ENCODE data around the gene SCLT1.
"Not testable (repeated sequence)": the region's sequence is repeated elsewhere in the genome, so short reads cannot be mapped to it uniquely, and the experiment has no call there.

SCLT1 gene

GRCh38 chr4:129093191-129093920, at the start of gene SCLT1:
SCLT1 (minus strand) TSS chr4:129093539; CDS start chr4:129093103, 436 bp downstream.
- in situ Hi-C loops (cut with MboI; ENCODE audit: low sequenced_read_pairs): no loop called here

GRCh38 chr4:129140521-129140920, 47.2 kb upstream of the SCLT1 start:
- in situ Hi-C loops (cut with MboI; ENCODE audit: low sequenced_read_pairs): no loop called here

DNA sequence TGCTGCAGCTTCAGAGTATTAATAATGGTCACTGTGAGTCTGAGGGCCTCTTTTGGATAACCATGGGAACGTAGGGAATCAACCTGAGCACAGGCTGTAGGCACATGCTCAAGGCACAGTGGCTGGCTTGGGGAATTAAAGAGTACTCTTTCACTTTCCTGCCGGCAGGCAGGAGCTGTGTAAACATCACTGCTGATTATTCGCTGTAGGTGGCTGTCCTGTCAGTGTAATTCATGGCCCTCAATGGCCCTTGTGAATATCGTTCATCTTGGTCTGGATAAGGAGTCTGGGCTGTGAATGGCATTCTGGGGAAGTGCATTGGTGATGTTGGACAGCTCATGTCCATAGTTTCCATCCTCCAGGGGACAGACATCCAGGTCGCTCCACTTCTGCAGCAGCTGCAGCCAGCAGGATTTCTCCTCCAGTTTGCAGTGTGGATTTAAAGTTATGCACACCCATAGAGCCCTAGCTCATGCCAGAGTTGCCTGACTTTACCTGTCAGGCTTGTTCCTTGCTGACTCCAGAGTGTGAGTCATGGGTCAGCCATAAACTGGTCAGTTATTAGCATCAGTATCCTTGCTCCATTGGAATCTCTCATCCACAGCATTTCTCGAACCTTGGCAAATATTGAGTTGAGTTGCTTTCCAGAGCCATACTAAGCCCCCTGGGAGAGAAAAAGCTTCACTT, 45.6 kb upstream of the SCLT1 start:
- in situ Hi-C loops (cut with MboI; ENCODE audit: low sequenced_read_pairs): no loop called here

DNA sequence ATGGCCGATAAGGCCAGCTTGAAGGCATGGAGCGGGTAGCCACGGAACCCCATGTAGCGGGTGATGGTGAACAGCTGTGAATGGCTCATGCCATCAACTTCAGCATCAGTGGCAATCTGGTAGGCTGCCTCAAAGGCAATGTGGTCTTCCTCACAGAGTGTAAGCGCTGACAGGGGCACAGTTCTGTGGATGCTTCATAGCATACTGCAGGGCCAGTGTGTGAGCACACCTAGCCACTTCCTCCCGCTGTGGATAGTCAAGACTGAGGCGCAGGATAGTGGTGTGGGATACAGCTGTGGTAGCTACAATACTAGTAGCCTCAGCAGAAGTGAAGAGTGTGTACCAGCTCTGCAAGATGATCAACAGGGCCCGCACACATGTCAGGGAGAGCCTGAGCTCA, 43.1 kb upstream of the SCLT1 start:
- in situ Hi-C loops (cut with MboI; ENCODE audit: low sequenced_read_pairs): no loop called here

DNA sequence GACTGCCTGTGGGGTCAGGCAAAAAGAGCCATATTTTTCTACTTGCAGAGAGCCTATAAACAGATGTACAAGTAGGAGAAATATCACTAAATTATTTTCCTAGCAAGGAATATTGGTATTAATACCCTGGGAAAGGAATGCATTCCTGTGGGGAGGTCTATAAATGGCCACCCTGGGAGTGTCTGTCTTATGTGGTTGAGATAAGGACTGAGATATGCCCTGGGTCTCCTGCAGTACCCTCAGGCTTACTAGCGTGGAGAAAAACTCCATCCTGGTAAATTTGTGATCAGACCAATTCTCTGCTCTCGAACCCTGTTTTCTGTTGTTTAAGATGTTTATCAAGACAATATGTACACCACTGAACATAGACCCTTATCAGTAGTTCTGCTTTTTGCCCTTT, 38.0 kb upstream of the SCLT1 start:
- in situ Hi-C loops (cut with MboI; ENCODE audit: low sequenced_read_pairs): no loop called here

DNA sequence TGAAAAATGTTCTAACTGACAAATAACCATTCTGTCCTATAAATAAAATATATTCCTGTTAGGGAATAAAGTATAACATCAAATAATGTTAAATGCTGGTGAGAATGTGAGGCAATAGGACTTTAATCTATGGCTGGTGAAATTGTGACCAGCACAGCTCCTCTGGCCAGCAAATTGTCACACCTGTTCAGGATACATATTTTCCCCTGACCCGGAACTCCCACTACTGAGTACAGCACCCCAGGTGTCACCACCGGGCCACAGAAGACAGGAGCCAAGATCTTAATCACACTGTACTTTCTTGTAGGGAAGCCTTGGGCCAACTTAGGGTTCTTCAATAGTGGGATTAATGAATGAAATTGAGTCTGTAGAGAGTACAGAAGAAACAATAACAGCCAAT, 35.8 kb upstream of the SCLT1 start:
- in situ Hi-C loops (cut with MboI; ENCODE audit: low sequenced_read_pairs): no loop called here

DNA sequence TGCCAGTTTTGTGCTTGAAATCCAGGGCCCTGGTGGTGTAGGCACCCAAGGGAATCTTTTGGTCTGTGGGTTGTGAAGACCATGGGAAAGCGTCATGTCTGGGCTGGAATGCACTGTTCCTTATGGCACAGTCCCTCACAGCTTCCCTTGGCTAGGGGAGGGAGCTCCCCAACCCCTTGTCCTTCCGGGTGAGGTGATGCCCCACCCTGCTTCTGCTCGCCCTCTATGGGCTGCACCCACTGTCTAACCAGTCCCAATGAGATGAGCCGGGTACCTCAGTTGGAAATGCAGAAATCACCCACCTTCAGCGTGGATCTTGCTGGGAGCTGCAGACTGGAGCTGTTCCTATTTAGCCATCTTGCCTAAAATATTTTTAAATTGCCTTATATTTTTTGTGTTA, 33.3 kb upstream of the SCLT1 start:
- in situ Hi-C loops (cut with MboI; ENCODE audit: low sequenced_read_pairs): not testable (repeated sequence)

DNA sequence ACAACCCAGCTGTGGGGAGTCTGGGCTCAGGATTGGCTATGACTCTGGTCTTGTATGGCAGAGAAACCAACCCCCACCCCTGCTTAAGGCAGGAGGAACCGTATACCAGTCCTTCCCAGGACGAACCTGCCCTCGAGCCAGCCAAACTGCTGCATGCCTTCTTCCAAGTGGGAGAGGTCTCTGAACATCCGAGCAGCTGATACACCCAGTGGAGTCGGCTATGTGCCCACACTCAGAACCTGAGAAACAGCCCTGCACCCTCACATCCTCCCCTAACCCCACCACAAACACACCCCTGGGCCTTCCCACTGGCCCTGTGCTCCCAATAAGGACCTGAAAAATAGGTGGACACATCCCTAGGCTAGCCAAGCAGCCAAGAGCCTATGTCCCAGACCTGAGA, 24.4 kb upstream of the SCLT1 start:
- in situ Hi-C loops (cut with MboI; ENCODE audit: low sequenced_read_pairs): no loop called here

- in situ Hi-C loops (cut with MboI; ENCODE audit: low sequenced_read_pairs): no loop called here
Observed at GRCh38 chr4:129113919-129114318, 20.6 kb upstream of the SCLT1 start.

DNA sequence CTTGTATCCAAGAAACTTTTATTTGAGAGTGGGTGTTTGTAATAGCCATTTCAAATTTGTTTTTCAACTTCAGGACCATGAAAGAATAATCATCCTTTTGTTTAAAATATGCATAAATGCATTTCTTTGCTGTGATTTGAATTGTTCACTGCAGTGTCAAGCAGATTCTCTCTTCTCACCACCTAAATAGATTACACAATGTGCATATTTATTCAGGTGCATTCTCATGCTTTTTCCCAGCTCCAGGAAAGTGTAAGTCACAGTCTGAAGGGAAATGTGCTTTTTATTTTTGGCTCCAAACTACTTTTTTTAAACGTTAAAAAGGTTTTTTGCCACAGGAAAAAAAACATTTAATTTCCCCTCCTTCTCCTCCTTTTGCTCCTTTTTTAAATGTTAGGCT, 20.1 kb upstream of the SCLT1 start:
- in situ Hi-C loops (cut with MboI; ENCODE audit: low sequenced_read_pairs): no loop called here

DNA sequence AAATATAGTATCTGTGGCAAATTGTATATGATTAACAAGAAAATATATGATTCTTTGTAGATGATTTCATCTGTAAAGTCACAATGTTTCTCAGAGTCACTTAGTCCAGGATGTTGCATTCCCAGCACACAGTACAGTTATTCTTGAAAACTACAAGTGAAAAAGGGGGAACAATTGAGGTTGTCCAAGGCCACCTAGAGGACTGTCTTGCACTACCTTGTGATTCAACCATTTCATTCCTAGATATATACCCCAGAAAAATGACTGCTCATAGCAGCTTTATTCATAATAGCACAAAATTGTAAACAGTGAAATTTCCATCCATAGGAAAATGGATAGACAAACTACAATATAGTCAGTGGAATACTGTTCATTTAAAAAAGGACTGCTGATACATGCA, 18.6 kb upstream of the SCLT1 start:
- in situ Hi-C loops (cut with MboI; ENCODE audit: low sequenced_read_pairs): no loop called here

DNA sequence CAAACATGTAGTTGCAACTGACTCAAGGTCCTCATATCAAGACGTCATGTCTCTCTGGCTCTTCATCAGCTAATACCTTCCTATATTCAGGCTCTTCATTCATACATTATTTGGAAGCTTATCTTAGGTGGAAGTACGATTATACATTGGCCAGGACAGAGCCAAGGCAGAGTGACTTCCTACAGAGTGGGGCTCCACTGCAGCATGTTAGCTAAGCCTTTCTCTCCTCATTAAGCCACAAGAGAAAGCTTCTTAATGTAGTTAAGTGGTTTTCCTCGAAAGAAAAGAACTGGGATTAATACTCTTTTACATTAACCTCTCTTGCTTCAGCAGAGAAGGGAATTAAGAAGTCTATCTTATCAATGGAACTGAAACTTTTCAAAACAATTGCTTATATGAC, 17.6 kb upstream of the SCLT1 start:
- in situ Hi-C loops (cut with MboI; ENCODE audit: low sequenced_read_pairs): no loop called here

DNA sequence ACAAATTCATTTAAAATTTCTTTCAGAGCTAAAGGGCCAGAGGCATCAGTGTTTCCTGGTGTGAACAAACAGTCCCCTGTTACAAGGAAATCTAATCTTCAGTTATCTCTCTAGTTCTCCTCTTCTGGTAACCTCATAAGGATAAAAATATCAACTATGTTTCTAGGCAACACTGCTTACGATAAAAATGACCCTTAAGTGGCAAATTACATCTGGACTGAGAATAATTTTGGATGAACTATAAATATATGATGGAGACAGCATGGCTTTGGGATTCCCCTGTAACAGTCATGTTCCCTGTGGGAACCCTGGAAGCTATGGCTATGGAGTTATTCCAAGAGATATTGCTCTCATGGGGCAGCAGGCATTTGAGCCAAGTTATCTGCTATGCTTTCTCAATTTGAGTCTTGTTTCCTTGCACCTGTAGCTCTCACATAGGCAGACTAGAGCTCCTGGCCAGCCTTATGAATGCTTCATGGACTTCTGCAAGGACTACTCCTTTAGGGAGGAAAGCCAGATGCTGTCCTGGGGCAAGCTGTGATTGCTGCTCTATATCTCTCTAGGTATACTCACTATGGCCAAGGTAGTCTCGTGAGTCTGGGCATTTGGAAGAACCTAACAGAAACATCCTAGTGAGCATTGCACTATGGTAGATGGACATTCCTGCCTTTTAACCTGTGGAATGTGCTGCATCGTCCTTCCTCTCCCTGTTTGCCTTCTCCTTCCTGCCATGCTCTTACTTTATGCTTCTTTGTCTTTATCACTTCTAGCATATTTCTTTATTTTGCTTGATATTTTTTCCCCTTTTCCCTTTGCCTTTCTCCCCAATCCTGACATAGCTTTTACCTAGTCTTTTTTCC, 16.9 kb upstream of the SCLT1 start:
- in situ Hi-C loops (cut with MboI; ENCODE audit: low sequenced_read_pairs): no loop called here

GRCh38 chr4:129098531-129099001, 5.2 kb upstream of the SCLT1 start:
- in situ Hi-C loops (cut with MboI; ENCODE audit: low sequenced_read_pairs): no loop called here

DNA sequence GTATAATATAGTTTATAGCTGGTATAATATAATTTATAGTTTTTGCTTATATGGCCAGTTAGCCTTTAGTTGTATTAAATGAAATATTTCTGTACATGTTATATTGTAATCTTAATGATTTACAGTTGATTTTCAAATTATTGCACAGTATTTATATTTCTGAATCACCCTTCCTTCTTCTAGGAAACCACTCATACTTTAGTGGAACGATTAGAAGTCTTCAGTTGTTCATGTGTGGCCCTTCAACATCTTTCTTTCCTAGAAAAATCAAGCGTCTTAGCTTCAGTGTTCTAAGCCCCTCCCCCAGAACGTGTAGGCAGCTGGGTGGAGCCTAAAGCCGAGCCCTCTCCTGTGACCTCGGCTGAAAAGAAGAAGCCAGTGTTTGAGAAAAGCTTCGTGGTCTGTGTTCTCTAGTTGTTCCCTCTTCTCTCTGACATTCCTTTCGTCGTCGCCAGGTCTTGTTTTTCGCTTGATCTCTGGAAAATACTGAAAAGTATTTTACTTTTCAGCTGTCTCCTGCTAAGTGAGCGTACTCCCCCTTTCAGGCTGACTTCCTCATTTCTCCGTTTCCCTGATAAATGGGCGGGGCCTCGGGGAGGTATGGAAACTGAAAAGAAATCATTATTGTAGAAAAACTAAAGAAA, 2.6 kb upstream of the SCLT1 start, which contains the start of gene C4orf33:
Gene C4orf33, plus strand, starts transcription at position 342 of the 644 bp plus-strand sequence. CDS start 6,459 bp downstream, outside the sequence.
- in situ Hi-C loops (cut with MboI; ENCODE audit: low sequenced_read_pairs): no loop called here

GRCh38 chr4:129094347-129094746, 1.0 kb upstream of the SCLT1 start:
- in situ Hi-C loops (cut with MboI; ENCODE audit: low sequenced_read_pairs): no loop called here

- in situ Hi-C loops (cut with MboI; ENCODE audit: low sequenced_read_pairs): no loop called here
Observed at GRCh38 chr4:129092631-129093190, 628 bp downstream of the SCLT1 start.

GRCh38 chr4:129087516-129087915, 5.8 kb downstream of the SCLT1 start:
- in situ Hi-C loops (cut with MboI; ENCODE audit: low sequenced_read_pairs): no loop called here

GRCh38 chr4:129085472-129085871, 7.9 kb downstream of the SCLT1 start:
- in situ Hi-C loops (cut with MboI; ENCODE audit: low sequenced_read_pairs): no loop called here

DNA sequence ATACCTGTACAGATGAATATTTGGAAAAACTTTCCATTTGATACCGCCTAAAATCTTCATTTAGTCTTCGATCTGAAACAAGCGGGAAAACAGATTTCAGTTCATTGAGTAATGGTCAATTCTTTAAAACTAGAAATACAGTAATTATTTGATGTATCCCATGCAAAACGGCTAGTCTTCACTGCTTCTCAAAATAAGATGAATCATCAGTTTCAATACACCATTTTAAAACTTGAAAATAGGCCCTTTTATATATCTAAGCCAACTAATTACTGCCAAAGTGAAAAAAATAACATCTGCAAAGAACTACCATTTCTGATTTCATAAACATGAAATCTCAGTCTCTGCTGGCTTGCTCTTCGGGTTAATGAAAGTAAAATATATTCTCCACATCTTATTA, 11.0 kb downstream of the SCLT1 start:
- in situ Hi-C loops (cut with MboI; ENCODE audit: low sequenced_read_pairs): no loop called here

DNA sequence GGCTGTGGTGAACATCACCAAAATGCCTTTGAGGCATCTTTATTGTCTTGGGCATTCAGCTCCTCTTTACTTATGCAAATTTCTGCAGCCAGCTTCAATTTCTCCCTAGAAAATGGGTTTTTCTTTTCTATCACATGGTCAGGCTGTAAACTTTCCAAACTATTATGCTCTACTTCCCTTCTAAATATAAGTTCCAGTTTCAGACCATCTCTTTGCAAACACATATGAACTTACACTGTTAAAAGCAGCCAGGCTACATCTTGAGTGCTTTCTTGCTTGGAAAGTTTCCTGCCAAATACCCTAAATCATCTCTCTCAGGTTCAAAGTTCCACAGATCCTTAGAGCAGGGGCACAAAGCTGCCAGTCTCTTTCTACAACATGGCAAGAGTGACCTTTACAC, 13.2 kb downstream of the SCLT1 start:
- in situ Hi-C loops (cut with MboI; ENCODE audit: low sequenced_read_pairs): no loop called here
